Common myeloid progenitor, CD34-positive (primary cell): ENCODE data around the gene SCAMP5.
A peak's percentile ranks its signal among the peaks of the same experiment; 100 is the strongest.

ENCODE experiments used
- CTCF ChIA-PET: fragments of 350-600 bp; sonication (Branson Sonifier 250); formaldehyde crosslinking; loops from one replicate; lab custom pipeline; 2021; ENCODE audit warnings: antibody characterized with exemption; lab: Charles Lee
- POLR2A ChIA-PET: fragments of 350-600 bp; sonication (Branson Sonifier 250); formaldehyde crosslinking; loops from one replicate; lab custom pipeline; 2021; ENCODE audit warnings: antibody characterized with exemption; lab: Charles Lee
- DNase-seq, 3 donors: peaks; one replicate each; pipeline versions ENCODE4 v3.0.0 to v3.0.0-alpha.2; 2013
- H3K27ac ChIP-seq, 2 experiments: 1 replicate in 1 of 2; 2 replicates in 1 of 2; pipeline ENCODE4 v1.7.0; 2013; ENCODE audit warnings: inconsistent platforms in 2 of 2, low read length in 2 of 2, mild to moderate bottlenecking in 2 of 2, low read depth in 1 of 2, moderate library complexity in 1 of 2; ENCODE audit not compliant: severe bottlenecking in 2 of 2, insufficient read depth in 1 of 2, poor library complexity in 1 of 2
- H3K27me3 ChIP-seq, 5 experiments: replicated peaks in 2 of 5; 1 replicate in 3 of 5; 2 replicates in 2 of 5; pipeline versions ENCODE4 v1.6.1 to v1.7.0; 2013; ENCODE audit warnings: low read length in 4 of 5, mild to moderate bottlenecking in 2 of 5, moderate library complexity in 2 of 5, inconsistent platforms in 1 of 5; ENCODE audit not compliant: insufficient read depth in 5 of 5, control insufficient read depth in 4 of 5
- H3K36me3 ChIP-seq, 4 experiments: 1 replicate in 2 of 4; 2 replicates in 2 of 4; pipeline versions ENCODE4 v1.6.1 to v1.7.0; 2013; ENCODE audit warnings: low read length in 3 of 4, control low read depth in 1 of 4, mild to moderate bottlenecking in 1 of 4; ENCODE audit not compliant: control insufficient read depth in 4 of 4, insufficient read depth in 4 of 4
- H3K4me1 ChIP-seq, 4 experiments: 1 replicate in 3 of 4; 2 replicates in 1 of 4; pipeline versions ENCODE4 v1.6.1 to v1.7.1; 2013; ENCODE audit warnings: low read length in 3 of 4, mild to moderate bottlenecking in 3 of 4, control low read depth in 1 of 4, inconsistent platforms in 1 of 4, moderate library complexity in 1 of 4; ENCODE audit not compliant: control insufficient read depth in 4 of 4, insufficient read depth in 4 of 4; ENCODE audit errors: control extremely low read depth in 1 of 4
- H3K4me3 ChIP-seq, 7 experiments: 1 replicate in 4 of 7; 2 replicates in 3 of 7; pipeline versions ENCODE4 v1.5.1 to v1.7.0; 2013; ENCODE audit warnings: mild to moderate bottlenecking in 7 of 7, low read length in 6 of 7, moderate library complexity in 6 of 7, inconsistent platforms in 2 of 7, low read depth in 2 of 7, control low read depth in 1 of 7; ENCODE audit not compliant: insufficient read depth in 4 of 7, control insufficient read depth in 1 of 7; ENCODE audit errors: extremely low read depth in 1 of 7
- H3K9me3 ChIP-seq, 5 experiments: 1 replicate in 4 of 5; 2 replicates in 1 of 5; pipeline versions ENCODE4 v1.6.1 to v1.7.1; 2013; ENCODE audit warnings: low read length in 4 of 5, mild to moderate bottlenecking in 2 of 5, inconsistent platforms in 1 of 5, low read depth in 1 of 5, moderate library complexity in 1 of 5; ENCODE audit not compliant: control insufficient read depth in 4 of 5, insufficient read depth in 2 of 5; ENCODE audit errors: control extremely low read depth in 1 of 5
- WGBS: methylation state at CpG from one replicate; pipeline ENCODE4 v1.1.5; 2013; ENCODE audit not compliant: insufficient coverage; 5-methylcytosine and 5-hydroxymethylcytosine counted together

Gene SCAMP5

GRCh38 chr15:75052972-75053747, 57.8 kb downstream of the SCAMP5 start:
- Histone ChIP-seq H3K27ac (no peak overlapping the region), H3K27me3 (no peaks in the 10 kb centered on the region), H3K36me3 (peaks cover 0 to 24% (median 0%) of the 10 kb centered on the region in 4 experiments), H3K4me3 (no peak overlapping the region), H3K4me1 (peaks cover 3 to 67% (median 39%) of the 10 kb centered on the region in 4 experiments), H3K9me3 (no peaks in the 10 kb centered on the region)
- no CpG with 5 or more reads among the region's 5 CpGs for WGBS
- CTCF ChIA-PET, result interaction anchor here (0.7 to 3.8 kb wide), 4 partner anchors 10 to 148 kb away, joined by 3 to 21 read pairs (median 4); no protein-coding TSS in a partner anchor
- DNase-seq, result no peak
- POLR2A ChIA-PET, result no interaction called here

GRCh38 chr15:75053748-75054125, 58.4 kb downstream of the SCAMP5 start:
- DNase-seq, result no peak
- no peaks in the 10 kb centered on the region for H3K9me3 ChIP-seq
- 100% methylated on average over 4 of the region's 7 CpGs for WGBS
- H3K4me1 ChIP-seq, result peaks cover 8 to 68% (median 42%) of the 10 kb centered on the region in 4 experiments
- peaks cover 0 to 18% (median 0%) of the 10 kb centered on the region in 4 experiments for H3K36me3 ChIP-seq
- ChIA-PET CTCF (interaction anchor here (0.9 to 3.8 kb wide), 4 partner anchors 10 to 147 kb away, joined by 4 to 21 read pairs (median 4); no protein-coding TSS in a partner anchor), POLR2A (no interaction called here)
- H3K4me3 ChIP-seq, result no peak overlapping the region
- H3K27ac ChIP-seq, result no peak overlapping the region
- H3K27me3 ChIP-seq, result no peaks in the 10 kb centered on the region

- CTCF ChIA-PET, result interaction anchor here (0.8 to 3.8 kb wide), 4 partner anchors 11 to 71 kb away, joined by 3 to 21 read pairs (median 4); no protein-coding TSS in a partner anchor
- POLR2A ChIA-PET, result no interaction called here
- H3K27ac ChIP-seq, result no peak overlapping the region
These were observed 59.0 kb downstream of the SCAMP5 start for GRCh38 chr15:75054172-75054897.

GRCh38 chr15:75056036-75056435, 60.7 kb downstream of the SCAMP5 start:
- H3K27me3 ChIP-seq, result no peaks in the 10 kb centered on the region
- H3K4me1 ChIP-seq, result peaks cover 10 to 70% (median 32%) of the 10 kb centered on the region in 4 experiments
- H3K27ac ChIP-seq, result no peak overlapping the region
- POLR2A ChIA-PET, result interaction anchor here (0.8 kb wide), 1 partner anchor 13 kb away, joined by 3 read pairs; no protein-coding TSS in a partner anchor
- no peaks in the 10 kb centered on the region for H3K9me3 ChIP-seq
- H3K4me3 ChIP-seq, result no peak overlapping the region
- WGBS, result over 99% methylated on average over 7 of the region's 7 CpGs
- no peaks in the 10 kb centered on the region for H3K36me3 ChIP-seq
- CTCF ChIA-PET, result interaction anchor here (1.0 to 3.8 kb wide), 3 partner anchors 10 to 54 kb away, joined by 3 to 21 read pairs (median 5); no protein-coding TSS in a partner anchor
- DNase-seq, result no peak

More at GRCh38 chr15:75054172-75054897, 59.0 kb downstream of the SCAMP5 start:
- Histone ChIP-seq H3K27me3 (no peaks in the 10 kb centered on the region), H3K4me3 (no peak overlapping the region), H3K9me3 (no peaks in the 10 kb centered on the region), H3K4me1 (peaks cover 8 to 66% (median 37%) of the 10 kb centered on the region in 4 experiments), H3K36me3 (peaks cover 0 to 12% (median 0%) of the 10 kb centered on the region in 4 experiments)
- peak in 1 of 3 donors; percentile 45 for DNase-seq
- 100% methylated on average over 1 of the region's 3 CpGs for WGBS

- H3K27ac ChIP-seq, result no peak overlapping the region
- H3K9me3 ChIP-seq, result no peaks in the 10 kb centered on the region
- DNase-seq, result no peak
- no peaks in the 10 kb centered on the region for H3K27me3 ChIP-seq
- WGBS, result 72% methylated on average over 3 of the region's 4 CpGs
- ChIA-PET CTCF (interaction anchor here (0.8 to 2.5 kb wide), 6 partner anchors 13 to 143 kb away, joined by 3 to 10 read pairs (median 4); partner anchors contain the start of gene C15orf39), POLR2A (interaction anchor here (0.7 to 1.2 kb wide), 2 partner anchors 15 to 94 kb away, joined by 4 to 5 read pairs; no protein-coding TSS in a partner anchor)
- peak overlapping the region in 1 of 7 experiments; percentile 20 for H3K4me3 ChIP-seq
- H3K36me3 ChIP-seq, result no peaks in the 10 kb centered on the region
- peaks cover 16 to 75% (median 44%) of the 10 kb centered on the region in 4 experiments for H3K4me1 ChIP-seq
These were observed 63.0 kb downstream of the SCAMP5 start for GRCh38 chr15:75058127-75058905.

- H3K36me3 ChIP-seq, result no peaks in the 10 kb centered on the region
- ChIA-PET CTCF (interaction anchor here (2.5 to 2.9 kb wide), 2 partner anchors 10 to 16 kb away, joined by 10 to 13 read pairs; no protein-coding TSS in a partner anchor), POLR2A (no interaction called here)
- no peak overlapping the region for H3K4me3 ChIP-seq
- DNase-seq, result no peak
- peaks cover 16 to 65% (median 37%) of the 10 kb centered on the region in 4 experiments for H3K4me1 ChIP-seq
- no peaks in the 10 kb centered on the region for H3K27me3 ChIP-seq
- 100% methylated on average over 4 of the region's 5 CpGs for WGBS
- no peak overlapping the region for H3K27ac ChIP-seq
- no peaks in the 10 kb centered on the region for H3K9me3 ChIP-seq
These were observed 64.2 kb downstream of the SCAMP5 start for GRCh38 chr15:75059607-75060006.
